Activated T-helper 1 cell treated with Interleukin-2 at 50 U/mL for 16 hours (primary cell): ENCODE results near the gene SVIL.
"Not testable (repeated sequence)": the region's sequence is repeated elsewhere in the genome, so short reads cannot be mapped to it uniquely, and the experiment has no call there.

Experiments used
- DNase-seq: peaks from one replicate; pipeline ENCODE4 v3.0.0-alpha.2; 2020; ENCODE audit warnings: low read depth

Gene SVIL

DNA sequence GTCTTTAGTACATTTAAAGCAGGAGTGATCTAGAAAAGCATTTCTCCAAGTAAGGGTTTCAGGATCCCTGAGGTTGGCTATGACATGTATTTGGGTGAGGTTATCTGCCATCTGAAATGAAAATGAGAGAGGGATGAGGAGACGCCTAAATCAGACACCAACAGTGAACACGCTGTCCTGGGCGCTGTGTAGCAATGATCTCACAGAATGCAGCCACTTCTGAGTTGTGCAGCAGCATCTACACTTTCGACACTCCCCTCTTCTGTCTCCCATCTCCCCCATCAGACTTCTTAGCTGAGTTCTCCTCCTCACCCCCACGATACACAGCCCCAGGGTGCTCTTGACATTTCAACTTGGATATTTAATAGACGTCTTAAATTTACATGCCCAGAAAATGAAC lies 95.4 kb downstream of the SVIL start:
- no peak for DNase-seq

DNA sequence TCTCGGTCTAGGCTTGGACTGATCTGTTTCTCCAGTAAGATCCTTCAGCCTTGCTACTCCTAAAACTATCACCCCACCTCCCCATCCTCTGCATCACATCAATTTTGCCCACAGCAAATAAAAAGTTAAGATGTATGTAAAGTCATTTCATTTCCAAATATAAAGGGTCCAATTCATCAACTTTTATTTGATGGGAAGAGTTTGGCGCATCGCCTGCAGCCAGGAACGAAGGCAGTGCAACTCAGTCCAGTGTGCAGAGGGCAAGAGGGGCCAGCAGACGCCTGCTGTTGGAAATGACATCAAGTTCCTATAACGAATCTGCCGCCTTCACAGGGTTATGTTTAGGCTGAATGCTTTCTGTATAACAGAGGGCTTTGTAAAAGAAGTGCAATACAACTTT lies 97.0 kb downstream of the SVIL start:
- no peak for DNase-seq

DNA sequence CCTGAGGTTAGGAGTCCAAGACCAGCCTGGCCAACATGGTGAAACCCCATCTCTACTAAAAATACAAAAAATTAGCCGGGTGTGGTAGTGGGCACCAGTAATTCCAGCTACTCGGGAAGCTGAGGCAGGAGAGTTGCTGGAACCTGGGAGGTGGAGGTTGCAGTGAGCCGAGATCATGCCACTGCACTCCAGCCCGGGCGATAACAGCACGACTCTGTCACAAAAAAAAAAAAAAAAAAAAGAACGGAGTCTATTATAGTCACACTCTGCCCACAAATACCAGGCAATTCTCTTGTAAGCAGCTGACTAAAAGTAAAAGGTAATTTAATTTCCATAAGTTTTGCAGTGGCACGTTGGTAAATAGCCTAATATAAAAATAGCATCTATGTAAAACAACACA lies 98.1 kb downstream of the SVIL start:
- DNase-seq, result not testable (repeated sequence)

GRCh38 chr10:29535778-29536453 lies 98.9 kb downstream of the SVIL start:
- no peak for DNase-seq

- no peak for DNase-seq
Observed at GRCh38 chr10:29535012-29535777, 99.6 kb downstream of the SVIL start.

- no peak for DNase-seq
Observed at GRCh38 chr10:29534590-29534989, 100.2 kb downstream of the SVIL start.

DNA sequence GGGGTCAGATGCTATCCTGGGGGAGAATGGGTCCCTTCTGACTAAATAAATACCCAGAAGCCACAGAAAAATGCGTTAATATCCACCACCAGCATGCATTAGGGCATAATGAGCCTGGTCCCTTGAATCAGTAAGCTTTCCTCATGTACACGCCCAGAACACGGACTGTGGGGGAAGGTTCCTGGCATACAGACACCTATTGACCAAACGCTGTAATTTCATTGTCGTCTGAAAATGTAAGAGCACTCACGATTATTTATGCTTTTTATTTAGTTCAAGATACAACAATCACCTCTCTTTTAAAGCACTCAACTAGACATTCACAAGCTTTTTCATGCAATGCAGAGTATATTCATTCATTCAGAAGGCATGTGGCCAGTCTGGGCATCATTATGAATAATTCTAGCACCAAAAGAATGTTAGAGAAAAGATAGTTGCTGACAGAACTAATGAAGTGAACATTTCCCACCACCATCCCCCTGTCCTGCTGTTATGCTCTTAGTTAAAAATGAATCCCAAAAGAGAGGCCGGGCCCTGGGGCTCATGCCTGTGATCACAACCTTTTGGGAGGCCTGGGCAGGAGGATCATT lies 101.0 kb downstream of the SVIL start:
- DNase-seq, result no peak

GRCh38 chr10:29533046-29533445 lies 101.7 kb downstream of the SVIL start:
- no peak for DNase-seq

GRCh38 chr10:29532256-29532878 lies 102.4 kb downstream of the SVIL start:
- no peak for DNase-seq

- DNase-seq, result no peak
Observed at GRCh38 chr10:29530112-29530976, 104.4 kb downstream of the SVIL start.

GRCh38 chr10:29529146-29529545 lies 105.6 kb downstream of the SVIL start:
- no peak for DNase-seq

GRCh38 chr10:29525762-29526161 lies 109.0 kb downstream of the SVIL start:
- DNase-seq, result no peak

DNA sequence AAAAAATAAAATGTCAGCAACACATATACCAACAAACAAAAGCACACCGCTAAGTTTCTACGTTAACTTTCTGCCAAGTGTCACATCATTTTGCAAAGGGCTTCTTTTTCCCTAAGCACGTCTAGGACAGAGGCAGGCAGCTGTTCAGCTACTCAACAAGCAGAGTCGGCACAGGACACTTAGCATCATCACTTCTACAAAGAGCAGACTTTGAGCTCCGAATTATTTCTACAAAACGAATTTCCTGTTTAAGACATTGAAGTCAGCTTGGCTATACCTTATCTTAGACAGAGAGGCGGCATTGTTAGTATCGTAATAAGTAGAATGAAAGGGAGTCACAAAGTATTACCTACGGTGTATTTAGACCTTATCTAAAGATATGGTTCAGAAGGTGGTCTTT lies 110.1 kb downstream of the SVIL start:
- DNase-seq, result no peak

DNA sequence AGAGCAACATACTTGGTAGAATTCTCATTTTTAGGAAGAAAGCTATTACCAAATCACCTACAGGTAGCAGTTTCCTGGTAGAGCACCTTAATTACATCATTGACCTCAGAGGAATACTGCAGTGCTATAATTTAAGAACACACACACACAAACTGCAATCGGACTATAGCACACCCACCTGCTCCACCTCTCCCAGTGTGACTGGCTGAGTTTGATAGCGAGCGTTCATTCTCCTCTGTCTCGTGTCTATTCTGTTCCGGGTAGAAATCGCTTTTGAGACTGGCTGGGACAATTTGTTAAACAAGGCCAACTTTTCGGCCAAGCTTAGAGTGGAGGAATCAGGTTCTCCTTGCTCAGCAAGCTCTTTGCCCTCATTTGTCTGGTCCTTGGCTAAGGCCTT lies 110.5 kb downstream of the SVIL start:
- DNase-seq, result no peak

DNA sequence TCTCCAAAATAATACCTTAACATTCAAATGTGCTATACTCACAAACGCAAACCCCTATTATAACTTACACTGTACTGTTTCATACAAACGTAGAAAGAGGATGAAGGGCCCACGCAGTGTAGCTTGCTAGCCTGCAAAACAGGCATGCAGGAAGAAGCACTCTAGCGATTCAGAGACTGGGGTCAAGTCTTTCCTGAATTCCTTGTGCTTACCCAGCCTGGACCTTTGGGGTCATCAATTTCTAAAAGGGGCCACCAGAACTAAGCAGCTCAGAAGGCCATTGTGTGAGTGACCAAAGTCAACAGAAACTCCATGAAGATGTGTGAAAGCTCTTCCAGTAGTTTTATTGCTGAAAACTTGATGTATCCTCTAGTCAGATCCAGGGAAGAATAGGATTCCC lies 111.9 kb downstream of the SVIL start:
- no peak for DNase-seq

- no peak for DNase-seq
Observed at GRCh38 chr10:29522061-29522855, 112.5 kb downstream of the SVIL start.

- no peak for DNase-seq
Observed at GRCh38 chr10:29519659-29520058, 115.1 kb downstream of the SVIL start.

GRCh38 chr10:29517352-29517923 lies 117.3 kb downstream of the SVIL start:
- DNase-seq, result no peak

DNA sequence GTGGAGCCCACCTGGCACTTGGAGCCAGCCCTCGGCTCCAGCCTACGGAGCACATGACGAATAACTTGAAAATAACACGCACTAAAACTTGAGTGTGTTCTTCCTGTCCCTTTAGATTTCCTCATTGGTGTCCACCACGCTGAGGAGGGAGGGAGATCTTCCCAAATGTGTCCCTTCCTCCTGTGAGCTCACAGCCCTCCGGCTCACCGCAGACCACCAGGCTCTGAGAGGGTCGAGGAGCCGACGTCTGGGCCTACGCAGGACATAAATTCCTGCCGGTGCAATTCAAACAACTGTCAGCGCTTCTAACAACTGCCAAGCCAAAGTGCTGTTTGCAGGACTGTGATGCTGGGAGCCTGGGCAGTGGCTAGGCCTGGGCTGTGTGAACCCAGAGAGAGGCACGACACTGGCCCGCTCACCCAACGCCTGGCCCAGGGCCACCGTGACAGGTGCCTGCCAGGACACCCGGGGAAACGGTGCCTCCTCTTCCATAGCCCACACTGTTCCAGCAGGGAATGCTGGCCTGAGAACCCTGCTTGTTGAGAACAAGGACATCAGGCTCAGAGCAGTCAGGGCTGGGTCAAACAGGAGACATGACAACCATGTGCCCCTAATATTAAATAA lies 118.3 kb downstream of the SVIL start:
- not testable (repeated sequence) for DNase-seq

DNA sequence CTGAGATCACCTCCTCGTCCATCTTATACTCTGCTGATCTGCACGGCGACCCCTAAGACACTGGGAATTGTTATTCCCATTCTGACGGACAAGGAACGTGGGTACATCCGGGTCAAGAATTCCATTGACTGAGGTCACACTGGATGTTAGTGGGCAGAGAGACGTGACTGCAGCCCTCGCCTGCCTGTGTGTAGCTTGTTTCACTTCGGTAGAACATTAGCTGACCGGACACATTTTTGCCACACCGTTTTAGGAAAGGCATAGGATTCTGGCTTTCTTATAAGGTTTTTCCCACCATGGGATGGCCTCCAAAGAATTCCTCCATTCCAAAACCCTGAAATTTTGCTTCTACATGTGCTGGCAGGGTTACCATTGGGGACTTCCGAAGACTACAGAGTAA lies 118.9 kb downstream of the SVIL start:
- DNase-seq, result not testable (repeated sequence)
